K562 (cell line): ENCODE results near the gene RHOT1. TPM values are rescaled to one million over a fixed set of nuclear protein-coding genes. Genes with fewer than 3 reads are reported as not detected.

Experiments used
- BCL6 ChIP-seq: fragments of 250-450 bp; sonication (Bioruptor Pico); IDR thresholded peaks from 2 replicates; pipeline ENCODE4 v1.4.0; 2020
- EP400 ChIP-seq: fragments of 450-650 bp; IDR thresholded peaks from 2 replicates; pipeline ENCODE4 v1.6.1; 2017; ENCODE audit warnings: antibody characterized with exemption, mild to moderate bottlenecking, moderate library complexity
- ERF ChIP-seq: fragments of 450-650 bp; formaldehyde crosslinking; IDR thresholded peaks from 2 replicates; pipeline ENCODE4 v1.4.0; 2020; ENCODE audit warnings: mild to moderate bottlenecking, mixed read lengths
- FOXK1 ChIP-seq: sonication (generic); formaldehyde crosslinking; IDR thresholded peaks from 2 replicates; pipeline ENCODE4 v1.8.0; 2022; ENCODE audit warnings: missing genetic modification reagents, mild to moderate bottlenecking, borderline replicate concordance
- HDAC1 ChIP-seq, 2 experiments: fragments of 450-650 bp; IDR thresholded peaks; 2 replicates each; pipeline ENCODE4 v1.6.1; 2016 to 2017; ENCODE audit warnings: inconsistent platforms in 1 of 2, mild to moderate bottlenecking in 1 of 2, moderate library complexity in 1 of 2
- HNRNPH1 ChIP-seq: fragments of 200-400 bp; formaldehyde crosslinking; optimal IDR thresholded peaks from 2 replicates; pipeline ENCODE3; 2017; ENCODE audit warnings: low read depth, mild to moderate bottlenecking, low read length, moderate library complexity
- KHSRP ChIP-seq: fragments of 450-650 bp; IDR thresholded peaks from 2 replicates; pipeline ENCODE4 v1.6.1; 2017
- MEF2A ChIP-seq: IDR thresholded peaks from 2 replicates; pipeline ENCODE4 v1.6.1; 2011; ENCODE audit warnings: low read depth, mild to moderate bottlenecking, low read length, moderate library complexity; ENCODE audit not compliant: control insufficient read depth
- POLR3A ChIP-seq: IDR thresholded peaks from 2 replicates; pipeline ENCODE4 v1.6.1; 2011; ENCODE audit warnings: borderline replicate concordance, mild to moderate bottlenecking, moderate library complexity; ENCODE audit not compliant: insufficient read length, insufficient read depth; ENCODE audit errors: extremely low read depth
- SAFB2 ChIP-seq: fragments of 200-400 bp; formaldehyde crosslinking; IDR thresholded peaks from 2 replicates; pipeline ENCODE4 v1.6.1; 2018; ENCODE audit warnings: borderline replicate concordance, low read length, low read depth, moderate library complexity; ENCODE audit not compliant: severe bottlenecking
- SMAD4 ChIP-seq: fragments of 250-450 bp; sonication (Bioruptor Pico); conservative IDR thresholded peaks from 2 replicates; pipeline ENCODE4 v1.8.0; 2021; ENCODE audit warnings: inconsistent platforms, mild to moderate bottlenecking, moderate library complexity
- SNIP1 ChIP-seq: fragments of 450-650 bp; IDR thresholded peaks from 2 replicates; pipeline ENCODE4 v1.7.1; 2017; ENCODE audit warnings: low read depth, mild to moderate bottlenecking
- TEAD4 ChIP-seq, 2 experiments: sonication (generic) in 1 of 2; formaldehyde crosslinking in 1 of 2; IDR thresholded peaks; 2 replicates each; pipeline versions ENCODE4 v1.6.1 to v1.8.0; 2012 to 2022; ENCODE audit warnings: borderline replicate concordance in 1 of 2, inconsistent platforms in 1 of 2, low read length in 1 of 2, mild to moderate bottlenecking in 1 of 2, missing genetic modification reagents in 1 of 2
- YBX1 ChIP-seq: fragments of 450-650 bp; IDR thresholded peaks from 2 replicates; pipeline ENCODE4 v1.7.1; 2016; ENCODE audit warnings: mild to moderate bottlenecking
- ZFP30 ChIP-seq: fragments of 250-450 bp; sonication (Bioruptor Pico); IDR thresholded peaks from 2 replicates; pipeline ENCODE4 v1.8.0; 2022; ENCODE audit warnings: moderate library complexity, mild to moderate bottlenecking, inconsistent platforms, borderline replicate concordance
- ZNF175 ChIP-seq: fragments of 200-800 bp; sonication (Bioruptor generic); IDR thresholded peaks from 2 replicates; pipeline ENCODE4 v1.6.1; 2016; ENCODE audit warnings: low read depth, mild to moderate bottlenecking, missing genetic modification characterization, missing compliant biosample characterization
- ZNF280B ChIP-seq: fragments of 250-450 bp; sonication (Bioruptor Pico); IDR thresholded peaks from 2 replicates; pipeline ENCODE4 v1.5.1; 2021; ENCODE audit warnings: mild to moderate bottlenecking
- ZNF324 ChIP-seq: fragments of 250-450 bp; sonication (Bioruptor Pico); IDR thresholded peaks from 2 replicates; pipeline ENCODE4 v1.4.0; 2020; ENCODE audit warnings: mild to moderate bottlenecking
- polyA plus RNA-seq, 8 experiments: library from polyadenylated mRNA; depleted of rRNA in 4 of 8; stranded (reverse) in 5 of 8; unstranded in 3 of 8; fragments of >200 nt; fragmentation: Nextera tagmentation in 2 of 8; fragmentation: Illumina TruSeq in 1 of 8; extraction: Ambion mirVana in 2 of 8; extraction: Trizol in 1 of 8; gene quantifications; 2 replicates each; pipeline versions ENCODE4 v1.2.1 to v1.2.3, GENCODE V29; 2011 to 2014; ENCODE audit warnings: inconsistent platforms in 1 of 8, missing spikeins in 1 of 8
- total RNA-seq, 7 experiments: library from RNA; depleted of rRNA in 6 of 7; stranded (reverse); fragments of >200 nt in 6 of 7; fragmentation: Illumina TruSeq in 2 of 7; extraction: Trizol in 2 of 7; gene quantifications; 2 replicates each; pipeline versions ENCODE4 v1.2.1 to v1.2.3, GENCODE V29; 2011 to 2021; ENCODE audit warnings: low replicate concordance in 1 of 7
- TF ChIP-seq, protein P1 (sequence below), 2 experiments: IDR thresholded peaks; 2 replicates each; pipeline ENCODE4 v1.6.1; 2012; ENCODE audit warnings: improper control_type of control experiment in 2 of 2, low read depth in 2 of 2, low read length in 2 of 2, borderline replicate concordance in 1 of 2
- TF ChIP-seq, protein P2 (sequence below): fragments of 450-650 bp; IDR thresholded peaks from 2 replicates; pipeline ENCODE4 v1.6.1; 2018; ENCODE audit warnings: mild to moderate bottlenecking, low read depth; ENCODE audit not compliant: partially characterized antibody

RHOT1 gene
- total and polyA plus RNA-seq, 9 of the 15 experiments (the other 6 are each of a cell fraction or from before 2014, with no cell fraction given), result 23.0 to 101 (median 32.2) TPM

DNA sequence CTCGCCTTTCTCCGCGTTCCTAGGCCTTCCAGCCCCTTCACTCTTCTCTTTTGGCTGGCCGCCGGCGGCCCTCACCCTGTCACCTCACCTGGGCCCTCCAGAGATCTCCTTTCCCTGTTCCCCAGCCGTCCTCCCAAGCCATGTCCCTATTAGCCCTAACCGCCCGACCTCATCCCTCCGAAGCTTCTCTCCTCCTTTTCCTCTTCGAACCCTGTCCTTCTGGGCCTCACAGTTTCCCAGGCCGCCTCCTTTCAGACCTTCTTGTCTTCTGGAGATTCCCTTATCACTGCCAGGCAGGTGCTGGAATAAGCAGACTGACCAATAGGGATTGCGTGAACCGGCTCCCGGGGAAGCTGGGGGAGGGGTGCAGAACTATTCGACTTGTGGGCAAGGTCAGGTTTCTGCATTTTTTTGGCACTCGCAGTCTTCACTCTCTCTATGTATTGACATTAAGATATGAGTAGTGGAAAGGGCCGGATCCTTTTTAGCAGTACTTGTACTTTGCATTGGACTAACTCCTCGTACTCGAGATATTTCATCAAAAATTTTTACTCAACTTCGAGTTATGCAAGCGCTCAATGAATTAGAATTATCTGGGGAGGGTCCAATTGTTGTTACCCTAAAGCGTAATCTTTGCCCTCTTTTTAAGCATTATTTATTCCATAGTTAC lies 690 bp downstream of the RHOT1 start (continued):
- TF ChIP-seq SMAD4 (CRISPR knock-in tag) (peak; percentile 80), ERF (CRISPR knock-in tag) (no peak), HDAC1 (IDR thresholded peaks at IDR 0.05) (peak; percentile 22 to 93; a peak in 2 of 4 replicates), TEAD4 (IDR thresholded peaks at IDR 0.05; ENCODE audit: low read length) (peak; percentile 95), TEAD4 (CRISPR knock-in tag; IDR thresholded peaks at IDR 0.05; ENCODE audit: borderline replicate concordance) (no peak), ZNF280B (CRISPR knock-in tag) (no peak), FOXK1 (no peak), KHSRP (no peak), MEF2A (peak; percentile 22; the same call in 1 of the 2 replicates), SAFB2 (no peak), ZNF324 (CRISPR knock-in tag) (no peak), BCL6 (CRISPR knock-in tag) (no peak), SNIP1 (no peak), ZNF175 (0 out of 2 replicates have a peak, but pooled peaks have one; percentile 27), HNRNPH1 (no peak), ZFP30 (CRISPR knock-in tag) (no peak), POLR3A (no peak), YBX1 (no peak), EP400 (peak; percentile 78)
- TF ChIP-seq, protein P1, sequence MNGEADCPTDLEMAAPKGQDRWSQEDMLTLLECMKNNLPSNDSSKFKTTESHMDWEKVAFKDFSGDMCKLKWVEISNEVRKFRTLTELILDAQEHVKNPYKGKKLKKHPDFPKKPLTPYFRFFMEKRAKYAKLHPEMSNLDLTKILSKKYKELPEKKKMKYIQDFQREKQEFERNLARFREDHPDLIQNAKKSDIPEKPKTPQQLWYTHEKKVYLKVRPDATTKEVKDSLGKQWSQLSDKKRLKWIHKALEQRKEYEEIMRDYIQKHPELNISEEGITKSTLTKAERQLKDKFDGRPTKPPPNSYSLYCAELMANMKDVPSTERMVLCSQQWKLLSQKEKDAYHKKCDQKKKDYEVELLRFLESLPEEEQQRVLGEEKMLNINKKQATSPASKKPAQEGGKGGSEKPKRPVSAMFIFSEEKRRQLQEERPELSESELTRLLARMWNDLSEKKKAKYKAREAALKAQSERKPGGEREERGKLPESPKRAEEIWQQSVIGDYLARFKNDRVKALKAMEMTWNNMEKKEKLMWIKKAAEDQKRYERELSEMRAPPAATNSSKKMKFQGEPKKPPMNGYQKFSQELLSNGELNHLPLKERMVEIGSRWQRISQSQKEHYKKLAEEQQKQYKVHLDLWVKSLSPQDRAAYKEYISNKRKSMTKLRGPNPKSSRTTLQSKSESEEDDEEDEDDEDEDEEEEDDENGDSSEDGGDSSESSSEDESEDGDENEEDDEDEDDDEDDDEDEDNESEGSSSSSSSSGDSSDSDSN (IDR thresholded peaks at IDR 0.05; ENCODE audit: borderline replicate concordance in 1 of 2, low read depth in 2 of 2, low read length in 2 of 2), result peak in 1 of 2 experiments; percentile 81; a peak in 2 of 4 replicates
- TF ChIP-seq, protein P2, sequence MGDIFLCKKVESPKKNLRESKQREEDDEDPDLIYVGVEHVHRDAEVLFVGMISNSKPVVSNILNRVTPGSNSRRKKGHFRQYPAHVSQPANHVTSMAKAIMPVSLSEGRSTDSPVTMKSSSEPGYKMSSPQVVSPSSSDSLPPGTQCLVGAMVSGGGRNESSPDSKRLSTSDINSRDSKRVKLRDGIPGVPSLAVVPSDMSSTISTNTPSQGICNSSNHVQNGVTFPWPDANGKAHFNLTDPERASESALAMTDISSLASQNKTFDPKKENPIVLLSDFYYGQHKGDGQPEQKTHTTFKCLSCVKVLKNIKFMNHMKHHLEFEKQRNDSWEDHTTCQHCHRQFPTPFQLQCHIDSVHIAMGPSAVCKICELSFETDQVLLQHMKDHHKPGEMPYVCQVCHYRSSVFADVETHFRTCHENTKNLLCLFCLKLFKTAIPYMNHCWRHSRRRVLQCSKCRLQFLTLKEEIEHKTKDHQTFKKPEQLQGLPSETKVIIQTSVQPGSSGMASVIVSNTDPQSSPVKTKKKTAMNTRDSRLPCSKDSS, result no peak
